ENCODE measurements around the gene SRPK3.

The SRPK3 gene

DNA sequence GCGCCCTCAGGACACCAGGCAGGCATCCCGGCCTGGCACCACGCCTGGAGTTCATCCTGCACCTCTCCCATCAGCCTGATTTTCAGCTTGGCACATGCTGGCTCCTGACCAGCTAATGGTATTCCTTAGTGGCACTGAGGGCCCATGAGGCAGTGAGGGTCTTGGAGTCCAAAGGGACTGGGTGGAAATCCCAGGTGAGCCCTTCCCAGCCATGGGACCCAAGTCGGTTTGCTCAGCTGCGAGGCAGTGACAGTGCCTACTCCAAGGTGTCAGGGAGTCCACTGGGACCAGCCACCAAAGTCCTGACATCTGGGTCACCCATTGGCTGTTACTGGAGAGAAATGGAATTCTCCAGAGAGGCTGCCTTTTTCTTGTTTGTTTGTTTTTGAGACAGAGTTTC is 18.5 kb downstream of the SRPK3 start:
- DNase-seq (ENCODE audit: low read depth): no peak
- TF ChIP-seq, protein P1, sequence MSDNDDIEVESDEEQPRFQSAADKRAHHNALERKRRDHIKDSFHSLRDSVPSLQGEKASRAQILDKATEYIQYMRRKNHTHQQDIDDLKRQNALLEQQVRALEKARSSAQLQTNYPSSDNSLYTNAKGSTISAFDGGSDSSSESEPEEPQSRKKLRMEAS (IDR thresholded peaks at IDR 0.05; ENCODE audit: low read depth, low read length): no peak
- H3K4me3 ChIP-seq (ENCODE audit: low read depth, low read length): no peak overlapping the region

DNA sequence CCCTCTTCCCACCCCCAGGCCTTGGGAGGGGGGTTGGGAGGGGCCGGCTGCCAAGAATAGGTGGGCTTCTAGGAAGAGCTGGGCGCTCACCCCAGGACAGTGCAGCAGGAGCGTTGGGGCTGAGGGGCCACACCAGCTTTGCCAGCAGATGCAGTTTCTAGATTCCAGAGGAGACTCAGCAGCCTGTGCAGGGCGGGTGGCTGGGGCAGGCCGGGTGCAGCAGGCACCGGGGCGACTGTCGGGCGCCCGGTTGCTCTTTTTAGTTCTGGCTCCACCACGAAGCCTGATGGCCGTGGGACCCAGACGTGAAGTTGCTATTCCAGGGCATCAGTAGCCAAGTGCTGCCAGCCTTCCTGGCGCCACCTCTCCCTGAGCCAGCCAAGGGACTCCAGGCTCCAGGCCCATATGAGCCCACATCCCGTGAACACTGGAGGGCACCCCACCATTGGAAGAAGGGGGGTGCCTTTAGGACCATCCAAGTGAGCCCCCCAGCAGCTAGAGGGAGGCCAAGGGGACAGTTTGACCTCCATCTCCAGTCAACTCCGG is 19.4 kb downstream of the SRPK3 start:
- H3K4me3 ChIP-seq (ENCODE audit: low read depth, low read length): no peak overlapping the region
- no peak for DNase-seq (ENCODE audit: low read depth)
- TF ChIP-seq, protein P1 (IDR thresholded peaks at IDR 0.05; ENCODE audit: low read depth, low read length): no peak
- no peak for TF ChIP-seq MYC (IDR thresholded peaks at IDR 0.05; ENCODE audit: low read depth, low read length)
- TF ChIP-seq POLR2A (IDR thresholded peaks at IDR 0.05; ENCODE audit: extremely low read depth, insufficient read length): no peak
- TF ChIP-seq, protein P2, sequence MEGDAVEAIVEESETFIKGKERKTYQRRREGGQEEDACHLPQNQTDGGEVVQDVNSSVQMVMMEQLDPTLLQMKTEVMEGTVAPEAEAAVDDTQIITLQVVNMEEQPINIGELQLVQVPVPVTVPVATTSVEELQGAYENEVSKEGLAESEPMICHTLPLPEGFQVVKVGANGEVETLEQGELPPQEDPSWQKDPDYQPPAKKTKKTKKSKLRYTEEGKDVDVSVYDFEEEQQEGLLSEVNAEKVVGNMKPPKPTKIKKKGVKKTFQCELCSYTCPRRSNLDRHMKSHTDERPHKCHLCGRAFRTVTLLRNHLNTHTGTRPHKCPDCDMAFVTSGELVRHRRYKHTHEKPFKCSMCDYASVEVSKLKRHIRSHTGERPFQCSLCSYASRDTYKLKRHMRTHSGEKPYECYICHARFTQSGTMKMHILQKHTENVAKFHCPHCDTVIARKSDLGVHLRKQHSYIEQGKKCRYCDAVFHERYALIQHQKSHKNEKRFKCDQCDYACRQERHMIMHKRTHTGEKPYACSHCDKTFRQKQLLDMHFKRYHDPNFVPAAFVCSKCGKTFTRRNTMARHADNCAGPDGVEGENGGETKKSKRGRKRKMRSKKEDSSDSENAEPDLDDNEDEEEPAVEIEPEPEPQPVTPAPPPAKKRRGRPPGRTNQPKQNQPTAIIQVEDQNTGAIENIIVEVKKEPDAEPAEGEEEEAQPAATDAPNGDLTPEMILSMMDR (IDR thresholded peaks at IDR 0.05; ENCODE audit: low read depth, low read length): no peak

DNA sequence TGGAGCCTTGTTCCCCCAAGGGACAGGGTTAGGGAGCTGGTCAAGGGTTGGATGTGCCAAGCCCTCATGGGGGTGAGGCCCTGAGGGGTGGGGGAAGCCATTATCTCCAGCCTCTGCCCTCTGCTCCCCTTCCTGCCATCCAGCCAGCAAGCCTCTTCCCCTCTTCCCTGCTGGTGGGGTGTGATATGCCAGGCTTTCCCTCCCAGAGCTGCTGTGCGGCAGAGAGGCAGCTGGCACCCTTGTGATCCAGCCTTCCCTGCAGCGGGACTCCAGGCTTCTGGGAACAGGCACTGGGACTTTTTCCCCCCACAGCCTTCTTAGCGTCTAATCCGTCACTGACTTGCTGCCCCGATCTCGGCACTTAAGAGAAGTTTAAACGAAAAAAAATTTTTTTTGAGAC is 19.9 kb downstream of the SRPK3 start:
- no peak for DNase-seq (ENCODE audit: low read depth)
- TF ChIP-seq, protein P1 (IDR thresholded peaks at IDR 0.05; ENCODE audit: low read depth, low read length): no peak
- no peak for TF ChIP-seq POLR2A (IDR thresholded peaks at IDR 0.05; ENCODE audit: extremely low read depth, insufficient read length)
- TF ChIP-seq, protein P2 (IDR thresholded peaks at IDR 0.05; ENCODE audit: low read depth, low read length): no peak
- no peak for TF ChIP-seq MYC (IDR thresholded peaks at IDR 0.05; ENCODE audit: low read depth, low read length)
- no peak overlapping the region for H3K4me3 ChIP-seq (ENCODE audit: low read depth, low read length)

DNA sequence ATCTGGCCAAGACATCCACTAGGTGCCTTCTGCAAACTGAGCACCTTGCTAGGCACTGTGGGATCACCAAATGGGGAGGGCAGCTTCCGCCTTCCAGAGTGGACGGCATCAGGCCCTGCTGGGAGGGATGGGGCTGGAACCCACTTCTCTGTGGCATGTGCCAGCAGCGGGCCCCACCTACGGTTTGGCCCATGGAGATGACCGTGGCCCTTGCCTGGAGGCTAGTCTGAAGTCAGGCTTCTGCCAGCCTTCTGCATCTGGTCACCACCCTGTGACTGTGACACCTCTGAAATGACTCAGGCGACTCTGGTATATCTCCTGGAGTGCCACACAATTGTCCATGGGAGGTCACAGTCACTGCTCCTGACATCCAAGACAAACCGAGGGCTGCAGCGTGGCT is 20.8 kb downstream of the SRPK3 start:
- TF ChIP-seq, protein P1 (IDR thresholded peaks at IDR 0.05; ENCODE audit: low read depth, low read length): no peak
- TF ChIP-seq, protein P2 (IDR thresholded peaks at IDR 0.05; ENCODE audit: low read depth, low read length): no peak
- TF ChIP-seq MYC (IDR thresholded peaks at IDR 0.05; ENCODE audit: low read depth, low read length) (no peak), POLR2A (IDR thresholded peaks at IDR 0.05; ENCODE audit: extremely low read depth, insufficient read length) (no peak)
- H3K4me3 ChIP-seq (ENCODE audit: low read depth, low read length): no peak overlapping the region
- no peak for DNase-seq (ENCODE audit: low read depth)

DNA sequence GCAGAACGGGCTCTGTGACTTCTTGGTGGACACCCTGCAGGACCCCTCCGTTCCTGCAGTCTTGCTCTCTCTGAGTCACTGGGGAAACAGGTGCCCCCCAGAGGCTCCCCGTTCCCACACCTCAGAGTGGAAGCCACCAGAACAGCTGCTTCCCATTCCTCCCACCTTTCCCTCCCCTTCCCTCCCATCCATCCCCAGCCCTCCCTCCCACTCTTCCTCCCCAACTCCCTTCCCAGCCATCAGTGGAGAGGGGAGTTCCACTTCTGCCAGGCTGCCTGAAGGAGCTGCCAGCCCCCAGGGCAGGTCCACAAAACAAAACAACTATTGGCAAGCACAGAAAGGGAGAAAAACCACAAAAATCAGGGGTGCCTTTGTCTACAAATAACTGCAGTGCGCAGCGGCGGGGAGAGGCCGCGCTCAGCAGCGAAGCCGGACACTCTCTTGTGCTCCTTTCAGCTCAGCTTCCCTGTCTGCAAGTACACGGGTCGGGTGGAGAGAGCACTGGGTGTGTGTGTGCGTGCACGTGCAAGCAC is 21.7 kb downstream of the SRPK3 start:
- TF ChIP-seq, protein P2 (IDR thresholded peaks at IDR 0.05; ENCODE audit: low read depth, low read length): no peak
- TF ChIP-seq, protein P1 (IDR thresholded peaks at IDR 0.05; ENCODE audit: low read depth, low read length): no peak
- TF ChIP-seq MYC (IDR thresholded peaks at IDR 0.05; ENCODE audit: low read depth, low read length): no peak
- no peak for TF ChIP-seq POLR2A (IDR thresholded peaks at IDR 0.05; ENCODE audit: extremely low read depth, insufficient read length)
- DNase-seq (ENCODE audit: low read depth): no peak
- H3K4me3 ChIP-seq (ENCODE audit: low read depth, low read length): no peak overlapping the region

DNA sequence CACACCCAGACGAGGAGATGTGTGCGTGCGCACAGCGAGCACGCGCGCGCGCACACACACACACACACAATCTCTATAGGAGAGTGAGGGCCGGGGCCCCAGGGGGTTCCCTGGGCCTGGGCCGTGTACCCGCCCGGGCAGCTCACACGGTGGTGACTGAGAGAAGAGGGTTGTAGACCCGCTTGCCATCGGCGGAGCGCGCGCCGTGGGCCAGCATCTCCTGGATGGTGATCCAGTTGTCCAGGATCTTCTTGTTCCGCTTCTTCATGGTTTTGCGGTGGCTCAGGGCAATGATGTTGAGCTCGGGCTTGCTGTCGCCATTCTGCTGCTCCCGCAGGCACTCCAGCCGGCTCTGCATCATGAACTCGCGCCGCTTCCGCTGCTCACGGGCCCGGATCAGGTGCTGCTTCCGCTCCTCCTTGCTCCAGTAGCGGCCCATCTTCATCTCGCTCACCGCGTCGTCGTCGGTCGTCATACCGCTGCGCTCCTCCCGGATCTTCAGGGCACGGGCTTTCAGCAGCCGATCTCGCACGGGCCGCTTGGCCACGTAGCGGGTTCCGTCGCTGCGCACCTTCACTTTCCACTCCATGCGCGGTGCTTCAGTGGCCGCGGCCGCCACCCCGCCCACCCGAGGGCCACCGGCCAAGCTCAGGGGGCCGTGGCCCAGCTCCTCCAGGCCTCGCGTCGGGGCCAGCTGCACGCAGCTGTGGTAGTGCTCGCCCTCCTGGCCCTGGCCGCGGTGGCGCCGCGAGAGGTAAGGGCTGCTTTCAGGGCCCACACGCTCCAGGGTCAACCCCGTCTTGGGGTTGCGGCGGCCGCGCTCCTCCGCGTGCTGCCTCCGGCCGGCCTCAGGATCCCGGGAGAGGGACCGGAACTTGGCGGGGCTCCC is 22.6 kb downstream of the SRPK3 start:
- TF ChIP-seq, protein P1 (IDR thresholded peaks at IDR 0.05; ENCODE audit: low read depth, low read length): no peak
- no peak for TF ChIP-seq MYC (IDR thresholded peaks at IDR 0.05; ENCODE audit: low read depth, low read length)
- TF ChIP-seq, protein P2 (IDR thresholded peaks at IDR 0.05; ENCODE audit: low read depth, low read length): no peak
- no peak for DNase-seq (ENCODE audit: low read depth)
- H3K4me3 ChIP-seq (ENCODE audit: low read depth, low read length): no peak overlapping the region
